Upper lobe of right lung (tissue), 1 donor: ENCODE measurements around the gene CPO. TPM values are rescaled to one million over a fixed set of nuclear protein-coding genes. Genes with fewer than 3 reads are reported as not detected.
A peak's percentile ranks its signal among the peaks of the same experiment; 100 is the strongest.

Experiments used
- ATAC-seq: fragments of 200-7000 bp; cut with Tn5 transposase; one replicate; pipeline ENCODE4 v1.9.1; 2020; ENCODE audit warnings: mild to moderate bottlenecking, moderate library complexity
- DNase-seq: peaks from one replicate; pipeline ENCODE4 v3.0.0-alpha.2; 2020
- H3K27ac ChIP-seq: fragments of 200-600 bp; one replicate; pipeline ENCODE4 v1.8.0; 2022
- H3K27me3 ChIP-seq: fragments of 200-600 bp; one replicate; pipeline ENCODE4 v1.8.0; 2022; ENCODE audit warnings: mild to moderate bottlenecking
- H3K36me3 ChIP-seq: fragments of 200-600 bp; one replicate; pipeline ENCODE4 v1.8.0; 2022
- H3K4me1 ChIP-seq: fragments of 200-600 bp; one replicate; pipeline ENCODE4 v1.8.0; 2022
- H3K4me3 ChIP-seq: fragments of 200-600 bp; one replicate; pipeline ENCODE4 v1.8.0; 2022; ENCODE audit warnings: mild to moderate bottlenecking
- H3K9me3 ChIP-seq: fragments of 200-600 bp; one replicate; pipeline ENCODE4 v1.8.0; 2022
- intact Hi-C: fragments of 100-400 bp; cut with DNase I; formaldehyde crosslinking; loops from one replicate; pipeline ENCODE4 v1.11.0; 2022
- total RNA-seq: library from RNA; stranded (reverse); fragmentation: NEBNext Ultra II Directional; extraction: Animal tissue kit (Norgen Biotek cat#: 25700); gene quantifications from one replicate; pipeline ENCODE4 v1.2.1, GENCODE V29; 2021
- TF ChIP-seq, protein P1 (sequence below): fragments of 200-600 bp; IDR thresholded peaks from one replicate; pipeline ENCODE4 v1.8.0; 2022; ENCODE audit warnings: antibody characterized with exemption
- donor health status: DM: no; HTN: yes; CAD: no; lungs with severe emphysema.

CPO gene
- total RNA-seq, 1 donor from 2014 or later, result not detected

DNA sequence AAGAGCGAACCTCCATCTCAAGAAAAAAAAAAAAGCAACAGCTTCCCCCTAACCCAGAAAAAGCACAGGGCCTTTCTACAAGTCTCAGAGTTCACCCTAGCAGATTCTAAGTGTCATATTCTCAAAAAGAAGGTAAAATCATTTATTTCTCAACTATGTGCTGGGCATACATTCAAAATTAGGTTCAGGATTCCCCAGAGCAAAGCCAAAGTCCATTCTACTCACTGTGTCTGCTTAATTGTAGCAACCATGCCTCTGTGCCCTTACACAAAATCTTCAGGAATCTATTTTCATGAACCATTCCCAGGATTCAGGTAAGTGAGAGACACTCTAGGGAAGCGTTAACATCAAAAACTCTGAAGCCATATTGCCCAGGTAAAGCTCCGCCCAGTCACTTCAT lies 40.0 kb downstream of the CPO start:
- Histone ChIP-seq H3K9me3 (no peaks in the 10 kb centered on the region), H3K27ac (no peak overlapping the region), H3K4me3 (no peak overlapping the region), H3K27me3 (no peaks in the 10 kb centered on the region), H3K36me3 (no peaks in the 10 kb centered on the region), H3K4me1 (peaks cover 8% of the 10 kb centered on the region)
- TF ChIP-seq, protein P1, sequence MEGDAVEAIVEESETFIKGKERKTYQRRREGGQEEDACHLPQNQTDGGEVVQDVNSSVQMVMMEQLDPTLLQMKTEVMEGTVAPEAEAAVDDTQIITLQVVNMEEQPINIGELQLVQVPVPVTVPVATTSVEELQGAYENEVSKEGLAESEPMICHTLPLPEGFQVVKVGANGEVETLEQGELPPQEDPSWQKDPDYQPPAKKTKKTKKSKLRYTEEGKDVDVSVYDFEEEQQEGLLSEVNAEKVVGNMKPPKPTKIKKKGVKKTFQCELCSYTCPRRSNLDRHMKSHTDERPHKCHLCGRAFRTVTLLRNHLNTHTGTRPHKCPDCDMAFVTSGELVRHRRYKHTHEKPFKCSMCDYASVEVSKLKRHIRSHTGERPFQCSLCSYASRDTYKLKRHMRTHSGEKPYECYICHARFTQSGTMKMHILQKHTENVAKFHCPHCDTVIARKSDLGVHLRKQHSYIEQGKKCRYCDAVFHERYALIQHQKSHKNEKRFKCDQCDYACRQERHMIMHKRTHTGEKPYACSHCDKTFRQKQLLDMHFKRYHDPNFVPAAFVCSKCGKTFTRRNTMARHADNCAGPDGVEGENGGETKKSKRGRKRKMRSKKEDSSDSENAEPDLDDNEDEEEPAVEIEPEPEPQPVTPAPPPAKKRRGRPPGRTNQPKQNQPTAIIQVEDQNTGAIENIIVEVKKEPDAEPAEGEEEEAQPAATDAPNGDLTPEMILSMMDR, result no peak
- no peak for DNase-seq
- intact Hi-C loops, result no loop called here
- ATAC-seq, result no peak

DNA sequence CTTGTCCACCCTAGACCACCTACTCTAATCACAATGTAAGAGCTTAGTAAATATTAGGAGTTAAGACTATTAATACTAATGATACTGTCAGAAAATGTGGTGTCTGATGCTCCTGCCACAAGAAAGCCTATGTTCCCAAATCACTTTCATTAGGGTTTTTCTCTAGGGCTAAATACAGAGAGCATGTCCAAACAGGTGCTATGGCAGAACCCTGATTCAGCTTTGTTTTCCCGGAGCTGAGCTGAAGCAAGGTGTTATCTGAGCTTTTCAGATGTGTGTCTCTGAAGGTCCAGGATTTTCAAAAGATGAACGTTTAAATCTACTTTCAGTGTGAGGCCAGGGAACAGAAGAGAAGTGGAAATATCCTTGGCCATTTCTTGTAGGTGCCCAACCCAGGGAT lies 40.6 kb downstream of the CPO start:
- intact Hi-C loops, result loop anchor here (10.0 kb wide), 1 partner anchor 495 kb away; no protein-coding TSS in a partner anchor
- H3K9me3 ChIP-seq, result no peaks in the 10 kb centered on the region
- TF ChIP-seq, protein P1, result no peak

DNA sequence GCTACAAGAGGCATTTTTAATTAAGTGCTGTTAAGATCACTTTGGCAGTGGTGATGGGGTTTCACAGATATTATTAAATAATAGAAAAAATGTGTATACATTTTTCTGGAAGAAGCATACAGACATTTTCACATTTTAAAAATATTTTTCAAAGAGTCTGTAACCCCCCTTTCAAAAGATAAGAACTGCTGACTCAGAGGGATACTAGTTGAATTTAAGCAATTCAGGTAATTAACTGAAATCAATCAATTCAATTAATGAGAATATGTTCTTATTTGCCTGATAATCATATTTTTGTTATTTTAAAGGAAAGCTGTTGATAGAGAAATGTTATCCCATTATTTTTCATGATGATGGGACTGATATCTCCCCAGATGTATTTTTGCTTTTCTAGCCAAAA lies 41.1 kb downstream of the CPO start:
- ATAC-seq (no peak), DNase-seq (no peak)
- Histone ChIP-seq H3K4me3 (no peak overlapping the region), H3K36me3 (no peaks in the 10 kb centered on the region), H3K27me3 (no peaks in the 10 kb centered on the region), H3K9me3 (no peaks in the 10 kb centered on the region), H3K4me1 (peaks cover 8% of the 10 kb centered on the region), H3K27ac (no peak overlapping the region)
- TF ChIP-seq, protein P1, result no peak
- intact Hi-C loops, result loop anchor here (10.0 kb wide), 1 partner anchor 494 kb away; no protein-coding TSS in a partner anchor

More for the DNA sequence above, 40.6 kb downstream of the CPO start:
- no peaks in the 10 kb centered on the region for H3K27me3 ChIP-seq
- no peaks in the 10 kb centered on the region for H3K36me3 ChIP-seq
- H3K4me3 ChIP-seq, result no peak overlapping the region
- no peak for DNase-seq
- H3K4me1 ChIP-seq, result peaks cover 8% of the 10 kb centered on the region
- H3K27ac ChIP-seq, result no peak overlapping the region
- ATAC-seq, result no peak

DNA sequence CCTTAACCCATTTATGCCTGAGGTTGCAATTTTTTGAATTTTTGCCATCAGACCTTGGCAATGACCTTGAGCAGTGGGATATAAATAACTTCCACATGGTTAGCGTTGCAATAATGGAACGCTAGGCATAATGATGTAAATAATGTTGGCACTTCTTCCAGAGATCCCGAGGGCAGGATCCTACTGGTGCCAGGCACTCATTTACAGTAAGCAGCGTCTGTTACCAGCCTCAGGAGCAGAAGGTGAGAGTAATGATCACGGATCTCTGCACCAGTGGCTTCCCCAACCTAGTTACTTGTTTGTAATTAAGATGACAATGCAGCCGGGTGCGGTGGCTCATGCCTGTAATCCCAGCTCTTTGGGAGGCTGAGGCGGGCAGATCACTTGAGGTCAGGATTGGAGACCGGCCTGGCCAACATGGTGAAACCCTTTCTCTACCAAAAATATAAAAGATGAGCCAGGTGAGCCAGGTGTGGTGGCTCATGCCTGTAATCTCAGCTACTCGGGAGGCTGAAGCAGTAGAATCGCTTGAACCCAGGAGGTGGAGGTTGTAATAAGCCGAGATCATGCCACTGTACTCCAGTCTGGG lies 41.9 kb downstream of the CPO start:
- no peaks in the 10 kb centered on the region for H3K27me3 ChIP-seq
- no peak overlapping the region for H3K27ac ChIP-seq
- ATAC-seq, result no peak
- H3K36me3 ChIP-seq, result no peaks in the 10 kb centered on the region
- H3K4me3 ChIP-seq, result no peak overlapping the region
- H3K9me3 ChIP-seq, result no peaks in the 10 kb centered on the region
- TF ChIP-seq, protein P1, result no peak
- intact Hi-C loops, result loop anchor here (10.0 kb wide), 1 partner anchor 494 kb away; no protein-coding TSS in a partner anchor
- peaks cover 8% of the 10 kb centered on the region for H3K4me1 ChIP-seq
- no peak for DNase-seq

DNA sequence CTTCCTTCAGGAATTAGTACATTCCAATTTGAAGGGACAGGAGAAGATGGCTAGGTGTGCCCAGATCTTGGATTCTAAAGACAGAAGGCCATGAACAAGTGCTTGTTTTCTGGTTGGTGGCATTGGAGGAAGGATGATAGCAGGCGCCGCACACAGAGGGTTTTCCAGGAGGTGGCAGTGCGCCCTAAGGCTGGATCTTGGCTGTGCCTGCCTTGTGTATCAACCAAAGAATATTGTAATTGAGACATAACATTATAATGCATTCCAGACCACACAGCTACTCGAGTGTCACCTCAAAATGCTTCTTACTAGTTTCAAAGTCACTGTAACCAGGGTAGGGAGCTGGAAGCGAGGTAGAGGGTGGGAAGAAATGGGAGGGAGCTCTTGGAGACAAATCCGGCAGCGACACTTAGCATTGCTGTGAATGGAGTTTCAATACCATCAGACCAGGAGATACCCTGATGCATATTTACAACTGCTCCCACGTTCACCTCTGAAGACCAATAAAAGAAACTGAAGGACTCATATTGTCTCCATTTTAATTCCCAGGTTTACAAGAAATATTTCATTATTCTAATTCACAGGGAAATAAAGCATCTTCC lies 42.5 kb downstream of the CPO start:
- Histone ChIP-seq H3K36me3 (no peaks in the 10 kb centered on the region), H3K27ac (no peak overlapping the region), H3K4me3 (no peak overlapping the region), H3K27me3 (no peaks in the 10 kb centered on the region), H3K9me3 (no peaks in the 10 kb centered on the region), H3K4me1 (peaks cover 8% of the 10 kb centered on the region)
- intact Hi-C loops, result loop anchor here (10.0 kb wide), 1 partner anchor 493 kb away; no protein-coding TSS in a partner anchor
- TF ChIP-seq, protein P1, result peak; percentile 79
- ATAC-seq (peak; percentile 92), DNase-seq (peak; percentile 76)
